Measurements from ENCODE around the gene ISL2. TPM values are rescaled to one million over a fixed set of nuclear protein-coding genes. Genes with fewer than 3 reads are reported as not detected.

Gene ISL2
- total and polyA plus RNA-seq, 2 of the 13 experiments (the other 11 are each of a cell fraction or from before 2014, with no cell fraction given) = 4.3 to 5.1 TPM

GRCh38 chr15:76345880-76346668, 9.5 kb downstream of the ISL2 start (continued):
- TF ChIP-seq NR2C2 (CRISPR knock-in tag; IDR thresholded peaks at IDR 0.05; ENCODE audit: borderline replicate concordance) (0 out of 2 replicates have a peak, but pooled peaks have one; percentile 17), HHEX (CRISPR knock-in tag; IDR thresholded peaks at IDR 0.05) (no peak; the same call in 1 of the 2 replicates), E2F1 (CRISPR knock-in tag; IDR thresholded peaks at IDR 0.05) (peak; percentile 33; the same call in 1 of the 2 replicates), POLR2A (IDR thresholded peaks at IDR 0.05; ENCODE audit: insufficient read depth in 1 of 2, low read depth in 2 of 2, low read length in 2 of 2) (peak in 1 of 2 experiments; percentile 47; a peak in 2 of 4 replicates), KDM3A (CRISPR knock-in tag; IDR thresholded peaks at IDR 0.05; ENCODE audit: low read depth) (0 out of 2 replicates have a peak, but pooled peaks have one; percentile 11), STAG1 (CRISPR knock-in tag; IDR thresholded peaks at IDR 0.05) (peak; percentile 4; the same call in 1 of the 2 replicates), GLI4 (CRISPR knock-in tag; IDR thresholded peaks at IDR 0.05; ENCODE audit: borderline replicate concordance) (peak; percentile 80; the same call in 1 of the 2 replicates), SALL2 (CRISPR knock-in tag; IDR thresholded peaks at IDR 0.05) (peak; percentile 20; the same call in 1 of the 2 replicates), ERF (CRISPR knock-in tag; IDR thresholded peaks at IDR 0.05) (peak; percentile 26; the same call in 1 of the 2 replicates), RAD21 (CRISPR knock-in tag; IDR thresholded peaks at IDR 0.05) (0 out of 2 replicates have a peak, but pooled peaks have one; percentile 9), TCF12 (IDR thresholded peaks at IDR 0.05) (no peak), TCF12 (CRISPR knock-in tag; IDR thresholded peaks at IDR 0.05) (0 out of 2 replicates have a peak, but pooled peaks have one; percentile 25), MIER2 (CRISPR knock-in tag; IDR thresholded peaks at IDR 0.05) (no peak), YEATS2 (CRISPR knock-in tag; IDR thresholded peaks at IDR 0.05; ENCODE audit: borderline replicate concordance) (0 out of 2 replicates have a peak, but pooled peaks have one; percentile 14), ZNF672 (CRISPR knock-in tag; IDR thresholded peaks at IDR 0.05) (no peak), MEIS1 (CRISPR knock-in tag; IDR thresholded peaks at IDR 0.05; ENCODE audit: borderline replicate concordance) (no peak), ZMYM2 (CRISPR knock-in tag; IDR thresholded peaks at IDR 0.05) (0 out of 2 replicates have a peak, but pooled peaks have one; percentile 52), CBFB (CRISPR knock-in tag; IDR thresholded peaks at IDR 0.05) (no peak), GRHL1 (CRISPR knock-in tag; conservative IDR thresholded peaks at IDR 0.05) (no peak), HMGA1 (CRISPR knock-in tag; conservative IDR thresholded peaks at IDR 0.05) (no peak), SAP130 (CRISPR knock-in tag; IDR thresholded peaks at IDR 0.05; ENCODE audit: low read depth) (peak; percentile 79), NAIF1 (CRISPR knock-in tag; IDR thresholded peaks at IDR 0.05; ENCODE audit: borderline replicate concordance) (peak; percentile 69; the same call in 1 of the 2 replicates), ZNF343 (CRISPR knock-in tag; IDR thresholded peaks at IDR 0.05) (0 out of 2 replicates have a peak, but pooled peaks have one; percentile 24), MIER3 (CRISPR knock-in tag; IDR thresholded peaks at IDR 0.05; ENCODE audit: borderline replicate concordance) (no peak)
- TF ChIP-seq, protein P1, sequence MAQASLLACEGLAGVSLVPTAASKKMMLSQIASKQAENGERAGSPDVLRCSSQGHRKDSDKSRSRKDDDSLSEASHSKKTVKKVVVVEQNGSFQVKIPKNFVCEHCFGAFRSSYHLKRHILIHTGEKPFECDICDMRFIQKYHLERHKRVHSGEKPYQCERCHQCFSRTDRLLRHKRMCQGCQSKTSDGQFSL (CRISPR knock-in tag; IDR thresholded peaks at IDR 0.05) = no peak; the same call in 1 of the 2 replicates
- TF ChIP-seq, protein P2, sequence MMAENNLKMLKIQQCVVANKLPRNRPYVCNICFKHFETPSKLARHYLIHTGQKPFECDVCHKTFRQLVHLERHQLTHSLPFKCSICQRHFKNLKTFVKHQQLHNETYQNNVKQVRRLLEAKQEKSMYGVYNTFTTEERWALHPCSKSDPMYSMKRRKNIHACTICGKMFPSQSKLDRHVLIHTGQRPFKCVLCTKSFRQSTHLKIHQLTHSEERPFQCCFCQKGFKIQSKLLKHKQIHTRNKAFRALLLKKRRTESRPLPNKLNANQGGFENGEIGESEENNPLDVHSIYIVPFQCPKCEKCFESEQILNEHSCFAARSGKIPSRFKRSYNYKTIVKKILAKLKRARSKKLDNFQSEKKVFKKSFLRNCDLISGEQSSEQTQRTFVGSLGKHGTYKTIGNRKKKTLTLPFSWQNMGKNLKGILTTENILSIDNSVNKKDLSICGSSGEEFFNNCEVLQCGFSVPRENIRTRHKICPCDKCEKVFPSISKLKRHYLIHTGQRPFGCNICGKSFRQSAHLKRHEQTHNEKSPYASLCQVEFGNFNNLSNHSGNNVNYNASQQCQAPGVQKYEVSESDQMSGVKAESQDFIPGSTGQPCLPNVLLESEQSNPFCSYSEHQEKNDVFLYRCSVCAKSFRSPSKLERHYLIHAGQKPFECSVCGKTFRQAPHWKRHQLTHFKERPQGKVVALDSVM (CRISPR knock-in tag; IDR thresholded peaks at IDR 0.05) = peak; percentile 58
